HG02840 (cell line): ENCODE results near the gene EXTL1.

Experiments
- ATAC-seq: cut with Tn5 transposase; IDR thresholded peaks from one replicate; pipeline ENCODE4 v1.9.1; 2021; ENCODE audit warnings: mild to moderate bottlenecking, moderate library complexity, moderate number of reproducible peaks; ENCODE audit not compliant: unreplicated experiment, low FRiP score

The EXTL1 gene

DNA sequence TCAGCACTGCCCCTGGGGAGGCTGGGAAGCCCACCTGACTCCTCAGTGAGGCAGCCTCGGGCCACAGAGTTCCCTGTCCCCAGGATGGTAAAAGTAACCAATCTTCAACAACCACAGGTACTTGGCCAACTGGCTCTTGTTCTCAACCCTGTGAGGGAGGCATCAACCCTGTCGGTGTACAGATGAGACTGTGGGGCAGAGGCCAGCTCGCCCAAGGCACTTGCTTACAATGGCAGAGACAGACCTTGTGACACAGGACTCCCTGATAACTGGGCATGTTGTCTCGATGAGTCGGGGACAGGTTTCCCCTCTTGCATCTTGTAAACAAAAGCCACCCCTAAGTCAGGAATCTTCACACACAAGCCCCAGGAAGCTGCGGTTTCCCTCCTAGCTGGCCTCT is 16.3 kb downstream of the EXTL1 start:
- no peak for ATAC-seq

DNA sequence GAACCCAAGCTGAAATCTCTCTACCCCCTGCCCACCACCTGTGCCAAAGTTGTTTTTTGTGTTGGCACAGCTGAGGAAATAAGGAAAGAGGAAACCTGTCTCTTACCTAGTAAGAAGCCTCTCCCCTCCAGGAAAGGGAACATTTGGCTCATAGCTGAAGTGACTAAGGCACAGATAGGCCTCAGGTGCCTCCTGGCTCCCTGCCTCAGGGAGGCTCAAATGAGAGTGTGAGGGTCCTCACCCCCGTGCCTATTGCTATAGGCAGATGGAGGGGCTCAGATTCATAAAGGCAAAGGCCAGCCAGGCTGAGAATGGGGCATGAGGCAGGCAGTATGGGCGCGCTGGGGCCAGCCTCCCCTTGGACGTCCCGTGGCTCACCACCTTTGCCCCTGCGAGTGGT is 16.9 kb downstream of the EXTL1 start:
- no peak for ATAC-seq

DNA sequence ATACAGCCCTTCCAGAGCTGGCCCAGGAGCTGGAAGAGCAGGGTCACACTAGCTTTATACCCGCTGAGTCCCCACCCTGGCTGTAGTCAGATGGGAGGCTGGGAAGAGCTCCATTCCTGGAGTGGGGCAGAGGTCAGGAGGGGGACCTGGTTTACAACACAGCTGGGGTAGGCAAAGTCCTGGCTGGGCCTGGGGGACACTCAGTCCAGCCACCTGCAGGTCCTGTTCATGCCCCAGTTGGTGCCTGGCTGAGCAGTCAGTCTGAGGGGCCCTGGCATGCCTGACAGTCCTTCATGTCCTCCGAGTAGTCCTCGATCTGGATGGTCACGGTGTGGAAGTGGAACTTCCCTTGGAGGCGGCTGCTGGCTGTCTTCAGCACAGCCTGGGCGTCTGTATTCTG is 17.3 kb downstream of the EXTL1 start:
- no peak for ATAC-seq

DNA sequence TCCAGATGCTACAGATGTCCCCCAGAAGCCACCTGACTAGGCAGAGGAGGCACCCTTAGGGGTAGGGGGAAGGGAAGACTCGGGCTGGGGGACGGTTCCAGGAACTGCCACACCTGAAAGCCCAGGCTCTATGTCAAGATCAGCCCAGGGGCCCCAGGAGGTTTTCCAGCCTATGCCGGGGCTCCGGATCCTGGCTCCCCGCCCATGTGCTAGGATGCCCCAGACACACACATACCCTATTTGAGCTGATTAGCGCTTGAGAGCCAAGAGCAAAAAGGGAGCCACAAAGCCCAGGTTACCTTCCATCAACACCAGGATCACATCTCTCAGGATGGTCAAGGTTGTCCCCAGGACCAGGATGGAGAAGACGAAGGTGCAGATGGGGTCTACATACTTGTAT is 19.8 kb downstream of the EXTL1 start:
- ATAC-seq: no peak

DNA sequence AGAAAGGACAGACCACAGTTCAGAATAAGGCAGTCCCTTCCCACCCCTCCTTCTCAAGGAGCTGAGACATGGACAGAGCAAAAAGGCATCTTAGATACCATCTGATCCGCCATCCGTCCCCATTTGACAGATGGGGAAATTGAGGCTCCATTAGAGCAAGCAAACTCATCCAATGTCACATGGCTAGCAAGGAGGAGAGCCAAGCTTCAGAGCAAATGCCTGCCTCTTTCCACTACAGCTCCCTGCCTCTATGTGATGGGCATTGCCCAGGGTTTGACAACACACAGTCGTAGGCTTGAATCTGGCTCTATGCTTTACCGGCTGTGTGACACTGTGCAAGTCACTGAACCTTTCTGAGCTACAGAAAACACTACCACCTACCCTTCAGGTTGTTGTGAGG is 20.4 kb downstream of the EXTL1 start:
- no peak for ATAC-seq

DNA sequence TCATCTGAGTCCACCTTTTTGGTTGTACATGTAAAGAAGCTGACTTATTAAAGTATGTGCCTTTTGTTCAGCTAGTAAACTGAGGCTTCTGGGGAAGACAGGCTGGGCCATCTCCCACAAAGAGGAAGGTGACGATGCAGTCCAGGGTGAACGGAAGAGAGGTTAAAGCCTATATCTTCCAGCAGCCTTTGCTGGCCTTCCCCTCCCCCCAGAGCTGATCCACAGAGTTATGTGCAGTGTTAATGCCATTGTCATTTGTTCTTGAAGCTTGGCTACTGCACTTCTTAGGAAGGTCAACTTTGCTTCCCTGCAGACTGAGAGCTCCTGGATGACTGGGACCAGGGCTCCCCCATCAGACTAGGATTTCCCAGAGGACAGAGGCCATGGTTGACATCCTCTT is 22.2 kb downstream of the EXTL1 start:
- no peak for ATAC-seq

DNA sequence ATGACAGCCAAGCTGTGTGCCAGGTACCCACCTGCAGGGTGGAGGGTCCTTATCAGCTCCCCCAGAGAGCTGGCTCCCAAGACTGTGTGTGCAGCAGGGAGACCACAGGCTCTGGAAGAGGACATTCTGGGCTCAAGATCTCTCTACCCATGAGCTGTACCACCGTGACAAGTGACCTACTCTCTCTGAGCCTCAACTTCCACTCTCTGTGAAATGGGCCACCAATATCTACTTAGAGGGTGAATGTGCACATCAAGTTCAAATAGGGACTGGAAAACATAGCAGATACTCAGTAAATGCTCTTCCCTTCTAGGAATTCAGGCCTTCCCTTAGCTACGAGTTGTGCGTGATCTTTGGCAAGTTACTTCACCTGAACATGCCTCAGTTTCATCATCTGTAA is 22.8 kb downstream of the EXTL1 start:
- ATAC-seq: no peak

DNA sequence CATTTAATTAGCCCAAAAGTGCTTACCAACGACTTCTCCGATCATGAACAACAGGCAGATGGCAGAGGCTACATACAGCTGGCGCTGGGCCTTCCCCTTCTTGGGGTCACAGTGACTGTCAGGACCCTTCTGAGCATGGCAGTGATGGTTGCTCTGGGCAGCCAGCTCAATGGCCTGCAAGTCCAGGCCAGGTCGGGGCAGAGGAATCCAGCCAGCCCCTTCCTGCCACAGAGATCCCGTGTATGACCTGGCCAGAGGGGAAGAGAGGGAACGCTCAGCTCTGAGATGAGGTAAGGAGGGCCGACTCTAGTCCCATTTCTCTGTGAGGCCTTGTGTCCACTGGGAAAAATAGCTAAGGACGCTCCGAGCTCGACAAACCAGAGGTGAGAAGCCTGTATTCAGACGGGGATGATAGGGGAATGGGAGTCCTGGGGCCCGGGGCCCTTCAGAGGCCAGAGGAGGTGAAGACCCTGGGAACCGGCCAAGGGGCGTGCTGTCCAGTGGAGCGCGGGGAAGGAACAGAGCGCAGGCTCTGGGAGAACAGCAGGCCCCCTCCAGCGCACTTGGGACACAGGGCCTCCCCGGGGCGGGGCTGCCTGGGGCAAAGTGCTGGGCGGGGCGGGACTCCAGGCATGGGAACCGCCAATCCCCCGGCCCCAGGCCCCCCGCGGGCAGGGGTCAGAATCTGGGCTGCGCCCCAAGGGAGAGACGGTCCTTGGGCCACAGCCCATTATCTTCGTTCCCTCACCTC is 23.6 kb downstream of the EXTL1 start:
- no peak for ATAC-seq

DNA sequence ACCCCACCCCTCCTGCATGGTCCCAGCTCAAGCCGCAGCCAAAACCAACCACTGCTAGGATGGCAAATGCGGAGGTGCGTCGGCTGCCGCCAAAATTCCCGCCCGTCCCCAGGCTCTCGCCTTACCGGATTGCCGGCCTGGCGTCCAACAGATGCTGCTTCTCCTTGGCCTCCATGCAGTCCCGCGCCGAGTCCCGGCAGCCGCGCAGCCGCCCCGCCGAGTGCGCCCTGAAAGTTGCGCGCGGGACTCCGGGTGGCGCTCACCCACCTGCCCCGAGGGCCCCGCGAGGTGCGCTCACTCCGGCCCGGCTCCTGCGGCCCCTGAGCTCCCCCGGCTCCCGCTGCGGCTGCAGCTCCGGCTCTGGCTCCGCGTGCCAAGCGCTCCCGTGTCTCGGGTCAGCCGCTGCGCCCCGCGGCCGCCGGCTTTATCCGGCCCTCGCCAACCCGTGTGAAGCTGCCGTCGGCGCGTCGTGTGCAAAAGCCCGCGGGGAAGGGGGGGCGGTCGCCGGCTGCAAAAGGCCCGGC is 24.2 kb downstream of the EXTL1 start, which contains the start of gene SLC30A2:
Gene SLC30A2 (minus strand): TSS at position 397 of the 524 bp plus-strand sequence. CDS start 222 bp downstream, at position 175.
- no peak for ATAC-seq

DNA sequence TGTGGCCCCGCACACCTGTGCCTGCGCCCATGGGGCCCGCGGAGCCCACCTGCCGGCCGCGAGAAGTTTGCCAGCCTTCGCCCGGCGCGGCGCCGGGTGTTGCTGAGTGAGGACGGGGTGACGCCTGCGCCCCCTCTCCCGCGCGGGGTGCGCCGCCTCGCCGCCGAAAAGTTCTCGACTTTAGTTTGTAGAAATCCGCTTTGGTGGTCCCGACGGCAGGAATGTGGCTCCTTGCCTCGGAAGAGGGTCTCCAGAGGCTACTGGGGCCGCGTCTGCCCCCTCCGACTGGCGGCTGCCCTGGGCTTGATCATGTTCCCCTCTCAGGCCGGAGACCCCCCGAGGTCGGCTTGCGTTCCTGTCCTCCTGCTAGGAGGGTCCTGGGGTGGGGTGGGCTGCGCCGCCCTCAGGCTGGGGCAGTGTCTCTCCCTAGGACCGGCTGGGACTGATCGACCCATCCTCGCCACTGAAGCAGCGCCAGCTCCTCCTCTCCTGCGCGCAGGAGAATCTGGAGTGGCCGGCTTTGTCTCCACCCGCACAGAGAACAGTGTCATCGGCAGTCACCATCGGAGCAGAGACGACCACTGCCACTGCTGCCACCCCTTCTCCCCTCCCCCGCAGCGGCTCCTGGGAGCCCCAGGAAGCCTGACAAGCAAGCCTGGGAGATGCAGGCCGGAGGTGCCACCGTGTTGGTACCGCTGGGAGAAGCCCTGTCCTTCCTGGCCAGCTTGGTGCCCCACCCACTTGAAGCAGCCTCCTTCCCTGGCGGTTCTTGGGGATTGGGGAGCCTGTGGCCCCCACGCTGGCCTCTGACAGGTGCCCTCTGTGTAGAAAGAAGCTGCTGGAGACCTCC is 24.9 kb downstream of the EXTL1 start:
- no peak for ATAC-seq

DNA sequence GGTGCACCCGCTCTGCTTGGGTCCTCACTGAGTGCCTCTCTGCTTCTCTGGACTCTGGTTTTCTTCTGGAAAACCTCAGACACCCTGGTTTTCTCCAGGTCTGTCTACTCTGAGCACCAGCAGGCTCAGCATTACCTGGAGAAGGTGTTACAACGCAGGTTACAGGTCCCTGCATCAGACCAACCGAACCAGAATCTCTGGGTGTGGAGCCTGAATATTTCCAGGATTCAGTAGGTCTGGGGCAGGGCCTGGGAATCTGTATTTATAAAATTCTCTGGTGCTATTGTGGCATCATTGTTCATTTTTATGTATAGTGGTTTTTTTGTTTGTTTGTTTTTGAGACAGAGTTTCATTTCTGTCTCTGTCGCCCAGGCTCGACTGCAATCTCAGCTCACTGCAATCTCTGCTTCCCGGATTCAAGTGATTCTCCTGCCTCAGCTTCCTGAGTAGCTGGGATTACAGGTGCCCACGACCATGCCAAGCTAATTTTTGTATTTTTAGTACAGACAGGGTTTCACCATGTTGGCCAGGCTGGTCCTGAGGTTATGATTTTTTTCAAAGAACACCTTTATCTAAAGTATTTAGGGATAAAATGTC is 25.8 kb downstream of the EXTL1 start:
- ATAC-seq: no peak

DNA sequence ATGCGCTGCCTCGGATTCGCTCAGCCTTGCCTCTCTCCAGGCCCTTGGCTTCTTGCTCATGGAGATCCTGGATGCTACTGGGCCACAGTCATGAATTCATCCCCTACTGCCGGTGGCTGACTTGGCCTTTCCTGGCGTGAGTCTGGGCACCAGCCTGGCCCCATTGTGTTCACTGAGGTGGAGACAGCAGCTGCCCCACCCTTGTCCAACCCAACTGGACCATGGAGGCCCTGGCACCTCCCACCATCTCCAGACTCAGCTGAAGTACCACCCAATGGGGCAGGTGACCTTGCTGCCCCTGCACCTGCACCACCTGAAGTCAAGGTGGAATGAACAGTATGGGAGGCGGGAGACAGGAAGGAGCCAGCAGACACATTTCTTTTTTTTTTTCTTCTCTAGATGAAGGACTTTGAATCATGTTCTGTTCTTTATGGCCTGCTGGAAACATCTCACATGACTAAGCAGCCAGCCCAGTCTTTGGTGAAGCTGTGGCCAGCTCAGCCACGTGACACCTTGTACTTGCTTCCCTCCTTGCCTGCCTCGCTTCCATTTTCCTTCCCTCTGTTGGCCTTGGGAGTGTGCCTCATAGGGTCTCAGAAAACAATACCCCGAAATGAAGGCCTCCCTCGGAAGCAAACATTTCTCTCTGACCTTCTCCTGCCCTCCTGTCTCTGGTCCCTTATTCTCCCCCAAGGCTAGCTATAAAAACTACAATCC is 28.1 kb downstream of the EXTL1 start:
- no peak for ATAC-seq

DNA sequence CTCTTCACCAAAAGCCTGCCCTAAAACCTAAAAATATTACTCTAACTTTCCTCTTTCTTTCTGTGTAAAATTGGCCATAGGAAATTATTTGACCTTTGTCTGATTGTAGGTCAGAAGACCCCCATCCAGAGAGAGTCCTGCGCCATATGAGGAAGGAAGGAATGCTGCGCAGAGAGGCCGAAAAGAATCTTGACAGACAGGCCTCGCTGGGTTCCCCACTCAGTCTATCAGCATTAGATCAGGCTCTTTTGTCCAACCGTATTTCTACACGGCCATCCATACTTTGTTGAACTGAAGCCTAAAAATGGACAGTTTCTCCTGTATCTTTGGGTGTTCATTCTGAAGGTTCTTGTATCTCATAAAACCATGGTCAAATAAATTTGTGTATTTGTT is 28.7 kb downstream of the EXTL1 start:
- no peak for ATAC-seq

DNA sequence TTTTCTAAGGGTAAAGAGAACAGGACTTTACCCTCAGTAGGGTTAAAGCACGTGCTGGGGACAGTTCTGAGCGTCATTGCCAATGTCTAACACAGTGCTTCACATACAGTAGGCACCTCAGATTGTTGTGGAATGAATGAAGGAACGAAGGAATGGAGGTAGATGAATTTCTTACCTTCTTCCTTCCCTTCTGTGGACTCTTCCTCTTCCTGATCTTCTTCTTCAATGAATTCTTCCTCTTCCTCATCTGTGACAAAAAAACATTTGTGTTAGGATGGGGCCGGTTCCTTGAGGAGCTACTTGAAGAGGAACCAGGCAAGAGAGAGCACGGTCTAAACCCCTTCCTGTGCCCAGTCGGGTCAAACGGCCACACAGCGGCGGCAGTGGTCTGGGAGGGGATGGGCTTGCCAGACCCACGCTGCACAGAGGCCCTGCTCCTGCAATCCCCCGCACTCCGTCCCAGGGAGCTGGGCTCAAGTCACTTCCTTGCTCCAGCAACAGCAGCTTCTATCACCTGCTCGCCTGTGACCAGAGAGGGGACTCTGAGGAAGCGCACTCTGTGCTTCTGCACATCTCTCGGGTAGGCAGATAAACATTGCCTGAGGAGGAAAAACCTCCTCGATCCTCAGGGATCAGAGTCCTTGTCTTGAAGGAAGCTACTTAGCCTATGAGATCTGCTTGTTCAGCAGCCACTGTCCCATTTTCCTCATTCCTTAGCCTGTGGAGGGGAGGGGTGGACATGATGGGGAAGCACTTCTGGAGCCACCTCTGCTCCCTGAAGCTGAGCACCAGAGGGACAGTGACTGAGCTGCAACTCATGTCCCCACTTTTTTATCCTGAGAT is 32.4 kb downstream of the EXTL1 start:
- no peak for ATAC-seq

DNA sequence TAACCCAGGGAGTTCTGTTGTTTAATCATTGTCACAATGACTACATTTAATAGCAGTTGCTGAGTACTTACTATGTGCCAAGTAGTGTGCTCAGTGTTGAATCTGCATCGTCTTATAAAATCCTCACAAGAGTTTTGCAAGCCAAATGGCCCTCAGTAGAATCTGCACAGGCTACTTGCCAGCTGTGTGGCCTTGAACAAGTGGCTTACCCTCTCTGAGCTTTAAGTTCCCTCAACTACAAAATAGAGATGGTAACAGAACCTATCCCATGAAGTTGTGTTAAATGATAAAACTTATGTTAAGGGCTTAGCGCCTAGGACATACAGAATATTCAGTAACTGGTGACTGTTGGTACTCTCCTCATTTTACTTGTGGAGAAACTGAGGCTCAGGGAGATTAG is 33.5 kb downstream of the EXTL1 start:
- ATAC-seq: no peak

DNA sequence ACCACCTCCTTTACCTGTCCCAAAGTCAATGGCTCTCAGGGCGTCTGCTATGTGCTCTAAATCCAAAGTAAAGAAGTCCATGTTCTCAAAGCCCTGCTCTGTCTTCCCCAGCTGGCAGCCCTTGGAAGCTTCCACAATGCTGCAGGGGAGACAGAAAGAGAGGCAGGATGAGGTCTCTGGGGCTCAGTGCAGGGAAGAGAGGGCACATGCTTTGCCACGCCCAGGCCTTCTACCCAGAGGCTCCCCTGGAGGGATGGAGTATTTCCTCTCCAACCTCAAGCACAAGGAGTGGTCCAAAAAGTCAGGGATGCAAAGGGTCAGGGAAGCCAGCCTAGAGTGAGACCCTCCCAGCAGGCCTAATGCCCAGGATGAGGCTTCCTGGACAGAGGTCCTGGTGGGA is 35.6 kb downstream of the EXTL1 start:
- no peak for ATAC-seq

DNA sequence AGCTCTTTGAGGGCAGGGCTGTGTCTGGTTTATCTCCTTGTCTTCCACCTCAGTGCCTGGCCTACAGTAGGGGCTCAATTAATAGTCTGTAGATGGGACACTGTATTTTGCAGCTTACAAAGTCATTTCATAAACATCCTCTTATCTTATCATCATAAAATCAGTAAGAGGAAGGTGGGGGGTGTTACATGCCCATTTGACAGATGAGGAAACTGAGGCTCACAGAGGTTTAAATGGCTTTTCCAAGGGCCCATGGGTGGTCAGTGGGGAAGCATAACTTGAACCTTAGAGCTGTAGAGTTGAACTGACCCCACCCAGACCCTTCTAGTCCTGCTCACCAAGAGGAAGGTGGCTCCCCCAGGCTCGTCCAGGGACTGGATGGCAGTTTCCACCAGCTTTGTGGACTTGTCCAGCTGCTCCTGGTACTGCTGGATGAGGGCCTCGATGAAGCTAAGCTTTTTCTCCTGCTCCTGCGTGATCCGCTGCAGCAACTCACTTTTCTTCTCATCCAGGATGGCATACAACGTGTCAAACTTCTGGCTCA is 36.5 kb downstream of the EXTL1 start:
- ATAC-seq: no peak

DNA sequence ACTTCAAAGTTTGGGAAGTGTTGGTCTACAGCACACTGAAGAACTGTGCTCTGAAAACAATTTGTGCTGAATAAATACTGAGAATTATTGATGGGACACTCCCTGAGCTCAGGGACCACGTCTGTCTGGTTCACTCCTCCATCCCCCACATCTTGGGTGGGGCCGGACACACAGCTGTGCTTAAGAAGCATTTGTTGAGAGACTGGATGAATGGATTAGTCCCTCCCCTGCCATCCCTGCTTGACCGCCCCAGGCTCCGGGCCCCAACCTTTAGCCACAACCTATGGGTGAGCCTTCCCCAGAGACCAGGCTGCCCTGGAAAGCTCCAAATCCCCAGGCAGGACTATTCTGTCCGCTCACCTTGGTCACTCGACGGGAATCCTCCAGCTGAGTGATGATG is 38.3 kb downstream of the EXTL1 start:
- ATAC-seq: no peak

DNA sequence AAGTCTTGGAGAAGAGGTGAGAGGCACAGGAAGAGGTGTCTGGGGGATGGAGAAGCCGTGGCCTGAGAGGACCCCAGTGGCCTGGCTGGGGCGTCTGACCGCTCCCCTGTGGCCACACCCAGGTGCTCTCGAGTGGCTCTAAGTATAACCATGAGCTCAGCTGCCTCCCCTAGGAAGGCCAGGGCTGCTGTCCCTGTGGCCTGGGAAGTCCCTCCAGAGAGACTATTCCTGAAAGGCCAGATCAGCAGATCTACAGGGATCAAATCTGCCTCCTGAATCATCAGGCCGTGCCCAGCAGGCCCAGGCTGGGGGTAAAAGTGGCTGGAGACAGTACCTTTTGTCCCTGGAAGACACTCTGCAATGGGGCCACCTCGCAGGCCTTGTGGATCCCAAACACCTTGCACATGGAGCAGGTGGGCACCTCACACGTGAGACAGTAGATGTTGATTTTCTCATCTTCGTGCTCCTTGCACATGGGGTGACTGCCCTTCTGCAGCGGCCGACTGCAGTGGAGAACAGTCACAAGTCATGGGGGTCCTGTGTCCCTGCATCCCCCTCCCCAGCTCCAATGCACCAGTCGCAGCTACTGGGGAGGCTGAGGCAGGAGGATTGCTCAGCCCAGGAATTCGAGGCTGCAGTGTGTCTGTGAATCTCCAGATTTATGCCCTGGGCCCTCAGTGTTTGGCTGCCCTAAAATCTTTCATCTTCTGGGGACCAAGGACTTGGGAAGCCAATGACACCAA is 39.4 kb downstream of the EXTL1 start:
- no peak for ATAC-seq
